GM19438 (cell line): ENCODE results near the gene ELMO2.
"Not testable (repeated sequence)": the region's sequence is repeated elsewhere in the genome, so short reads cannot be mapped to it uniquely, and the experiment has no call there.

Experiments
- ATAC-seq: cut with Tn5 transposase; IDR thresholded peaks from one replicate; pipeline ENCODE4 v1.9.1; 2021; ENCODE audit warnings: low read depth; ENCODE audit not compliant: unreplicated experiment

Gene ELMO2

DNA sequence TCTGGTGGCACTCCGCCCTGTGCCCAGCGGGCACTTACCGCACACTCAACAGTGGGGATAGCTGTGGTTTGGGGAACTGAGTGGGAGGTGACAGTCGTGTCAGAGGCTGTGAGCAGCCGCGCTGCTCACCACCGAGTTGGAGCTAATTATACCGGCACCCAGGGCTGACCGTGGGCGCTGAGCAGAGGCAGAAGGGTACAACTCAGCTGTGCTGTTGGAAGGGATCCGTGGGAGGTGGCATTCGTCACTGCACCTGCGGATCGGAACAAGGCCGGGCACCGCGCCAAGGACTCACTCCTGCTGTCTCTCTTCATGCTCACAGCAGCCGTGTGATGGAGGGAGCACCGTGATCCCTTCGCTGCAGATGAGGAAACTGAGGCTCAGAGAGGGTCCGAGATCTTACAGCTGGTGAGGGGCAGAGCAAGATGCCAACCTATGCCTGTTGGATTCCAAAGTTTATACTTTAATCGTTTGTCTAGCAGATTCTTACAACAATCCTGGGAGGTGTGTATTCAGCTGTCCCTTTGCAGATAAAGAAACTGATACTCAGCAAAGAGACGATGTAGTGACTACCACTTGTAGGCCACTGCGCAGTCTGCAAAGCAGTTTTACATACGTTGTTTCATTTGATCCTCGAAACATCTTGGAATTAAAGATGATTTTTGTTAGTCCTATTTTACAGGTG, 713 bp upstream of the ELMO2 start:
- ATAC-seq, result peak; percentile 26

DNA sequence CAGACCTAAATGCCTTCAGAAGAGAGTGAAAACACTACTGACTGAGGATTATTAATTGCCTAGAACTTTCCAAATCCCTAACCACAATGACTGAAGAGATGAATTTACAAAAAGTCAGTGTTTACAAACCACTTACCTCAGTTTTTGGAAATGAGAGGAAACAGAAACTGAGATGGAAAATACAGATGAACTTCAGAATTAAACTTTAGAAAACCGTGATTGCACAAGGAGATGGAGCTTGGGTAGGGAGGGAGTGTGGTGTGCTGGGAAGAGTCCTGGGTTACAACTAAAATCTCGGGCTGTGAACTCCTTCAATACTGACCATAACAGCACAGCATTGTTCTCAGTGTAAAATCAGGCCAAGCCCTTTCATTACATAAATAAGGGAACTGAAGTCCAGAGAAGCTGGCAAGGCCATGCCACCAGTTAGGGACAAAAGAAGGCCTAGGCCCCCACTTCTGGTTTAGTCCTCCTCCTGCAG, 4.0 kb downstream of the ELMO2 start:
- no peak for ATAC-seq

DNA sequence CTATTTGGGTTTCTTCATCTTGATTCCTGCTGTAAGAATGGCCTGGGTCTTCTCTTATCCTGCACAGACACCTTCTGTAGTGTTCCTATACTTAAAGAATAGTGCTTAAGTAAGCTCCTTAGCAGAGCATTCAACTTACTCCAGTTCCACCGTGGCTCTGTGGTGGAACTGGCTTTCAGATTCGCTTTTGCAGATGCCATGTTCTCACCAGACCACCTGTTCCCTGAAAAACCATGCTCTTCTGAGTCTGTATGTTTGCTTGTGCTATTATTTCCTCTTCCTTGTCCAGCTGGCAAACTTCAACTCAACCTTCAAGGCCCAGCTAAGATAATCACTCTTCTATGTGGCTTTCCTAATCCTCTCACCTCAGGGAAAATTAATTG, 4.9 kb downstream of the ELMO2 start:
- ATAC-seq, result no peak

DNA sequence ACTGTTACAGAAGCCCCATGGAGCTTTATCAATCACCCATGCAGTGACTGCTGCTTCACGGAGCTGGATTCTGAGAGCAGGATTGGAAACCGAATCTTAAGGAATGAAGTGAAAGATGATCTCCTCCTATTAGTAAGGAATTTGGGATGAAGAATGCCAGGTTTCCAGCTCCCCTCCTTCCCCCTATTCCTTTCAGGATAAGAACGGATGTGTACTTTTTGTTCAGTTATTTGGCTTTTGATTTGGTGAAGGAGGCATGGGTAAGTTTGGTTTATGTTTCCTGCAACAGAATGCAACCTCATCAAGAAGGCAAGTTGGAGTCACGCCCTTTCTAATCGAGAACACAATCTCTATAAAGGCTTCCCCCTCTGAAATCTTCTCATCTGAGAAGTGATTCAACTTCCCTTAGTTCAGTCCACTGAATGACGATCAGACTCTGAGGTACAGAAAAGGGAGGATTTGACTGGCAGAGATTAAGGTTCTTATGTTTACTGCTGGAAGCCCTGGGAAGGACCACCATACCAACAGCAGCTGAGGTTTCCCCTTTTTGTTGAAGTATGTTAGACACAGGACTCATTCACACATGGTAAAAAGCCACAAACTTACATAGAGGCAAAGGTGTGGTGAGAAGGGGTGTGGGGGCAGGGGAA, 5.5 kb downstream of the ELMO2 start:
- no peak for ATAC-seq

DNA sequence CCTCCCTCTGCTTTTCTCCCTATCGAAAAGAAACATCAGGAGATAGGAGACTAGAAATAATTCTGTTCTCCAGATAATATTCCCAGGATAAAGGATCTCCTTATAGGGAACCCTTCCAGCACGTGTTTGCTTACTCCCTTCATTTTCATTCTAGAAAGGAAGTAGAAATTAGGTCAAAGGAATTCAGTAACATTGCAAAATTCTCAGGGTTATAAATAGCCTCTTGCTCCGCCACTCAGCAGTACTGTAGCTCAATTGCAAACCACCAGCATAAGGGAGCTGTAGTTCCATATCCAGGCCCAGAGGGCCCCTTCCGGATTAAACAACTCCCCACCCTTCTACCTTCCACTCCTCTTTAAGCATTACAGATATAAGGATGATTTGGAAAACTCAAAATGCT, 6.2 kb downstream of the ELMO2 start:
- no peak for ATAC-seq

DNA sequence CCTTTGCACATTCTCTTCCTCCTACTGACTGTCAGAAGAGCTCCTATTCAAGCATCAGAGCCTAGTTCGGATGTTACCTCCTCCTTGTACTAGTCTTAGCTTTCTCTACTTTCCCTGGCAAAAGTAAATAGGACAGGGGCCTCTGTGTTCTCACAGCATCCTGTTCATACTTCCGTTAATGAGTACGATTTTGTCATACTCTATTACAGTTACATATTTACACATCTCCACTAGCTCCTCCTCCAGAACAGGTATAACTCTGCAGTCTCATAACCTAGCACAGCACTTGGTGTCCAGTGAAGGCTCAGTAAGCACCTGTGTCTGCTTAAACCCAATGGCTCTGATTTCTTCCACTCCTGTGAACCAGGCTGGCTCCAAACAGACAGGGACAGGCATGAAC, 7.0 kb downstream of the ELMO2 start:
- no peak for ATAC-seq

DNA sequence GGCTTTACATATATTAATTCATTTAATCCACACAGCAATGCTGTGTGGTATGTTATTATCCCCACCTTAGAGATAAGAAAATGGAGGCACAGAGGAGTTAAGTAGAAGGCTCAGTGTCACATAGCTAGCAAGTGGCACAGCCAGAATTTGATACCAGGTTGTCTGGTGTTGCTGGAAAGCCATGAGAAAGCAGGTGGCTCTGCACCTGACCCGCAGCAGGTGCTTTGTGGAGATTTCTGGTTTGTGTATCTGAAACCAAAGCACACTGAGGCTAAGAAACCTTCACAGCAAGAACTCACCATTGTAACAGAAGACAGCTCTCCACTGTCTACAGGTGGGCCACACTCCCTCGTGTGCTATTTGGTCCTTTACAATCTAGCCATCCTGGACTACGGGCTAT, 7.5 kb downstream of the ELMO2 start:
- ATAC-seq, result no peak

DNA sequence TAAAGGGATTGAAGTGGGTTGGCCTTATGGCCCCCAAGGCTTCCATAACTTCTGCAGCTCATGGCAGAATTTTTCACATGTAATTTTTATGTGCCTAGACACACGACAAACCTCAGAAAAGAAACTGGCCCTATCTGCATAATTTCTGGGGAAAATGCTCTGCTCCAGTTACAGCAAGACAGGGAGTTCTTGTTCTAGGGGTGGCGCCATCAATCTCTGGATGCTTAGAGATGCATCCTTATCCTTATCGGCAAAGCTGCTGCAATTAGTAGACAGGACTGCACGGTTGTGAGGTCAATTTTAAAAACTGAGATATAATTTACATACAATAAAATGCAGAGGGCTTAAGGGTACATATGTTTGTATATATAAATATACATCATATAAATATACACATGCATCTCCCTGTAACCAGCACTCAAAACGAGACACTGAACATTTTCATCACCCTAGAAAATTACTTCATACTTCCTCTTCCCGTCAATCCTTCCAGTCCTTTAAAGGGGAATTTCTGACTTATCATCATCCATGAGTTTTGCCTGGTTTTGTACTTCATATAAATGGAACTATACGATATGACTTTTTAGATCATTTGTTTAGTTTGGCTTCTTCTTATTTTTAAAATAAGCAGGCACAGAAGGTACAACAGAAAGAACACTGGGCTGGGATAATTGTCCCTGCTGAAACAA, 10.2 kb downstream of the ELMO2 start:
- ATAC-seq, result no peak

DNA sequence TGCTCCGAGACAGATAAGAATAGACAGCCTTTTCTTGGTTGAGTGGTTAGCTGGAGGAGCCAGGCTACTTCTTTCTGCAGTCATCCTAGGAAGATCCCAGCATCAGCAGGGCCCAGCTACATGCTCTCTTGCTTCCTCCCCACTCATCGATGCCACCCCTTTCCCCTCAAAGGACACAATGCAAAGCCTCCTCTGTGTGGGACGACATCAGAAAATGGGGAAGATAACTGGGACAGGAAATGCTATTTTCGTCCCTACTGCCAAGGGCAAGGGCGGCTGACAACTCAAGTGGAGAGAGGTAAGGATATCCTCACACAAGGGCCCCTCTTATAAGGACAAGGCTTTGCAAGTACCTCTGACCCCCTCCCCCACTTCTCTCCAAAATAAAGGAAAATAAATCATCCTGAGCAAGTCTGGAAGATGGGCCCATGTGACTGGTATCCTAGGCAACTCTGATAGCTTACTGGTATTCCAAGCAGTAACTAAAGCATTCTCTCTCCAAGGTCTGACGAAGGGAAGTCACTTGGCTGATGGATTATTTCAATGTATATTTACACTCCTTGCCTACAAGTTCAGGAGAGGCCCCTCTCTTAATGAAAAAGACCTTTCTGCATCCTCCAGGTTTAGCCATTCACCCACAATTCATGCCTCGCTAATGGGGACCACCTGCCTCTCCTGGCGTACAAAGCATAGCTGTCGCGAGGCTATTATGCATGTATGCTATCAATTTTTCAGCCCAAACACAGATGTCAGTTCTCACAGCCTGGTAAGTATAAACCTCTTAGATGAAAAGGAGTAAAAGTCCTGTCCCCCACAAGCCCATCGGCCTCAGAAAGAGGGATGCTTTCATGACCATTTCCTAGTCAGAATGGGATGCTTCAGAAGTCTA, 11.3 kb downstream of the ELMO2 start:
- ATAC-seq, result no peak

DNA sequence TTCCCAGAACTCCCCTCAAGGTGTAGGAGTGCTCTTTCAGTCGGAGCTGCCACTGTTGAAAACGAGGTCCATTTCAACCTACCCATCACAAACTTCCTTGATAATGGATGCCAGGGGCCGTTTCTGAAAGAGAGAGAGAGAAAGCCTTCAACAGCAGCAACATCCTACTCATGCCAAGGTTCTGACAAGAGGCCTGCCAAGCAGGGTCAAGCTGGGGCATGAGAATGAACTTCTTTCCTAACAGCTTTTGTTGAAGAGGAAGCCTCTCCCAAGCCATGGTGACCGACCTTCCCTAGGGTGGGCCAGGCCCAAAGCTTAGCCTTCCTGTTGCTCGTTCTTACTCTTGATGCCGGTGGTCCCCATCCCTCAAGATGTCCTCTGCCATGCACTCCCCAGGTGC, 12.4 kb downstream of the ELMO2 start:
- no peak for ATAC-seq

DNA sequence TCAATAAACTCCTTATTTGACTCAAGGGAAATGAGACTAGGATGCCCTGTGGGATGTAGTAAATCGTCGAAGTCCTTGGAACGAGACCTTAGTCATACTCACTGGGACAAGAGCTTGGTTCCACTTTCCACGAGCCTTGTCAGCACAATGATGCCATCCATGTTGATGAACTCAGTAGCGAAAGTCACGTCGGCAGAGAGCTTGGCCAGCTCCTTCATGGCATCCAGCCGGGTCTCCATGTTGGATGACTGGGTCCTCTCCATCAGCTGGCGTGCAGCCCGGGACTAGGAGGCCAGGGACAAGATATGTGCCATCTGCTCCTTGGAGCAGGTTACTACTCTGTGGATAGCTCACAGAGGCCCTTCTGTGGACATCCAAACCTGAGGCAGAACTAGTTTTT, 17.5 kb downstream of the ELMO2 start:
- no peak for ATAC-seq

DNA sequence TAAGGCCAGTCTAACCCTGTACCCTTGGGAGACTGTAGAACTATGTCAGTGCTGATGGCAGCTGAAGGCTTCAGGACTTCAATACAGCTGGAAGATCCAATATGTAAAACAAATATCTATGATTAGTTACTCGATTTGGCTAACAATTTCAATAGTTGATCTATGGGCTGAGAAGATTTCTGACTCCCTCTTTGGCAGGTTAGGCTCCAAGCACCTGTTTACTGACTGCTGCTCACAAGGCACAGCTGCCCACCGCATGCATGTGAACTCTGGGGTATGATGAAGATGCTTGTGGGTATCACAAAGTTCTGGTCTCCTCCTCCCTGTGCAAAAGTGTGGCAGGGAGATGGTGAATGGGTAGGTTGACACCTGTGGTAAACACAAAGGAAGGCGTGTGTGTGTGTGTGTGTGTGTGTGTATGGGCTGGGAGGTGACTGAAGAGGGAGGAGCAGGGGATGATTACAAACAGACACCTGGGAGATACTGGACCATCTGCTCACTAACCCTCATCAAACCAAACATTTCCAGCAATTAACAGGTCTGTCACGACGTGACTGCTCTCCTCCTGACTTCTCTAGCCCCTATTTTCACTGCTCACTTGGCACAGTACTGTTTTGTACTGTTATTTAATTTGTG, 18.1 kb downstream of the ELMO2 start:
- no peak for ATAC-seq

DNA sequence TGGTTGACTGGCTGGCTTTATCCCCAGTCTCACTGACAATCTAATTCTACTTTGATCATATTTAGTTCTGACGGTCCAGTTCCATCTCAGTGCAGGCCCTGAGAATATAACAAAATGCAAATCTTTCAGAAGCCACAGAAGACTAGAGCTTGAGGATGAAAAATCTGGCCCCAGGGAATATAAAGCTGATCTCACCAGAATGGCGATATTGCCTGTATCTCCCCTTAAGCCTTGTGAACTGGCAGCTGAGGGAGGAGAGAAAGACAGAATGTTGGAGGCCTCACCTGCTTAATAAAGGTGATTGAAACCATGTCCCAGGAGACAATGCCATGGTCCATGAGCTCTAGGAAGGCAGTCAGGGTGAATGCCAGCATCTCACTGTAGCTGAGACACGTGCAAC, 19.4 kb downstream of the ELMO2 start:
- ATAC-seq, result not testable (repeated sequence)

DNA sequence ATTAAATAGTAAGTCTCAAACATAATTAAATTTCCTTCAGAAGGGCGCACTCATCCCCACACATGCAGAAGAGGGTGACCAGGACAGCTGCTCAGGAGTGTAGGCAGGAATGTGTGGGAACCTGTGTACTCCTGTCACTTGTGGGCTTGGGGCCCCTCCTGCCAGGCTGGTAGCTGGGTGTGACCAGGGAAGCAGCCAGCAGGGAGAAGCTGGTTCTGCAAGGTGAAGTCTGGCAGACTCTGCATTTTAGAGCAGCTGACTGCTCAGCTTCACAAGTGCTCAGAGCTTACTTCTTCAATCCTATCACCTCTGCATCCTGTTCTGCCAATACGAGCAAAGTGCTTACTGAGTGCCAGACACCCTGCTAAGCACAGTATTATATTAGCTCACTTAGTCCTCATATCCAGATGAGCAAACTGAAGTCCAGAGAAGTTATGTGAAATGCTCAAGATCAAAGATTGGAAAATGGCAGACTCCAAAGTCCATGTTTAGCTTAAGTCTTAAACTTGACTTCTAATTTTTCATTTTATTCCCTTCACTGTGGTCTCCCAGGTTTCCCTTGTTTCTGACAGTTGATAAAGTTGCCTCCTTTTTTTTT, 27.9 kb downstream of the ELMO2 start:
- no peak for ATAC-seq

DNA sequence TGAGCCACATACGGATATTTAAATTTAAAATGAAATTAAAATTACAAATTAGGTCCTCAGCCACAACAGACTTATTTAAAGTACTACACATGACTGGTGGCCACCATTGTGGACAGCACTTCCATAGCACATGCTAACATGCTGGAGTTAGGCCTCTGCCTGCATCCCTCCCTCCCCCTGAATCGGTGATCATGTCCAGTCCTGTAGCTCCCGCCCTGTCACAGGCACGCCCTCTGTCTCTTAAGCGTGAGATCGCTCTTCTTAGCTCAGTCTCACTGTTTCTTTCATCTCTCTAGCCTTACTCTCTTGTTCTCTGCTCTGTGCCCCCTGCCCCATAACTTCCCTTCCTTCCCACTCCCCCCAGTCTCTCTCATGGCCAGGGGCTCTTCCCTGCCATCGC, 28.9 kb downstream of the ELMO2 start:
- ATAC-seq, result no peak

DNA sequence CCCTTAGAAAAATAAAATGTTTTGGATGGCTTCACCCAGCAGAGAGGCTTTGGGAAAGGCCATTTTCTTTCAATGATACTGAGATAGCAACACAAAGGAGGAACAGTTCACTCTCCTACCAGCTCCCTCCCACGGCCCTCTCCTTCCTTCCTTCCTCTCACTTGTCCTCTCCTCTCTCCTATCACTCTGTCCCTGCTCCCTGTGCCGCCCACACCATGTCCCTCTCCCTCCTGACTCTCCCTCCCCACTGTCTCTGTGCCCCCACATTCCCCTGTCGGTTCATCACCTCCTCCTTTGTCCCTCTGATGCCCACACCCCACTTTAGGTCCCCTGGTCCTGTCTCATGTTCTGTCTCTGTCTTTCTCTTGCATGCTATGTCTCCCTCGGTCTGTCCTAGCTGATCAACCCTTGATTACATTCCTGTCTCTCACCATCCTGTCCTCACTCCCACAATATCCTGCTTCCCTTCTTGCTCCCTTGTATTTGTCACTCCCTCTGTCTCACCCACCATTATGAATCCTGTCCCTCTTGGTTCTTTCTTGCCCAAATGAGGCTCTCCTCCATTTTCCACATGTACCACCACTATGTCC, 30.1 kb downstream of the ELMO2 start:
- no peak for ATAC-seq

DNA sequence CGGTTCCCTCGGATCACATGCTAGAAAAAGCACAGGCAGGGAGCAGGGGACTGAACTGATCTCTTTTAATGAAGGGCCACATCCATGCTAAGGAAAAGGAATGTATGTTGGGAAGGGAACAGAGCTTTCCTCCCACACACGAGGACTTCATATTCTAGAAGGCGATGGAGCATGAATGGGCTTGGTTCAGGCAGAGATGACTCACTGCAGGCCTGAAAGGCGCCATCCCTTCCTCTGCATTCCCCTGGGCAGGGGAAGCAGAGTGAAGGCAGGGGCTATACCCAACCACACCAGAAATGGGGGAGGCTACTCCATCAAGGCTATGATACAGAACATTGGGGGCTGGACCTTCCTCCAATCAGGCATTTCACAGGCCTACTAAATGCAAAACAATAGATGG, 30.6 kb downstream of the ELMO2 start:
- no peak for ATAC-seq

DNA sequence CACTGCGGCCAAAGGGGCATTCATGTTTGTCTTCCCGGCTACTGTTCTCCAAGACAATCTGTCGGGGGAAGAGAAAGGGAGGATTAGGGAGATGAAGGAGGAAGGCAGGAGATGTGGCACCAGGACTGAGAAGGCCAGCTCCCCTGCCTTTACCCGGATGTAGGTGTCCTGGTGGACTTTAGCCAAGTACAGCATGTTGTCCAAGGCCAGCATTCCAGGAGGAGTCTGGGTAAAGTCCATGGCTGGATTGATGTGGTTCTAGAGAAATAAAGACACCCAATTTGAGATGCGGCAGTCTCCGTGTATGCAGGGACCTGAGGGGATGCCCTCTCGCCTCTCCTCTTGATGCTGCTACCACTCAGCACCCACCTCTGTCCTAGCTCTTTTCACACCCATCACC, 32.0 kb downstream of the ELMO2 start:
- no peak for ATAC-seq

DNA sequence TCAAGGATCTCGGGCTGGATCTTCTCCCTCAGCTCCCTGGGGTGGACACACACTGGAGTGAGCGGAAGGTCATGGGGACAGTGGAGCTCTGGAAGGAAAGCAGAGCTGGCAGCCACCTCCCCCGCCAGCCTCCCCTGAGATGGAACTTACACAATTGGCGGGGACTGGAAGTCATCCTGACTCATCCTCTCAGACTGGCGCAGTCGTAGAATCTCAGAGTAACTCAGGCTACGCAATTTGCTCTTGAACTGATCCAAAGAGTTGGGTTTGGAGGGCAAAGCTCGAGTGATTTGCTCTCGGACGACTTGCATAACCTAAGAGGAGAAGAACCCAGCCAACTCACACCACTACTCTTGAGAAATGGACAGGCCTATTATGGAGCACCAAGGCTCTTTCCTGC, 34.8 kb downstream of the ELMO2 start:
- ATAC-seq, result no peak

DNA sequence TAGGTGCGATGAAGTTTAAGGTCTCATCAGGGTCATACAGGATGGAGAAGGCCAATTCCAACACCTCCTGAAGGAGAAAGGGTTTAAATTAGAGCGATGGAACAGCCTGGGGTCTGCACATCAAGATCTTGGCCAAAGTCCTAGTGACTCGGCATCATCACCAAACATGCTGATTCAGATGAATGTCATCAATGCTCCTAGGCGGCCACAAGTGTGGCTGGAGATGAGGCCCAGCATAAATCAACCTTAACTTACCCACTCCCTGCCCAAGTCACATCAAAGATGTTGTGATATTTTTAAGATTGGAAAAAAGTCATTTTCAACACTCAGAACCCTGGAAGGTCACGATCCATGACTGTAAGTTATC, 37.5 kb downstream of the ELMO2 start:
- ATAC-seq, result no peak
